ENCODE data around the gene AAK1. TPM values are rescaled to one million over a fixed set of nuclear protein-coding genes. Genes with fewer than 3 reads are reported as not detected.
"Not testable (repeated sequence)": the region's sequence is repeated elsewhere in the genome, so short reads cannot be mapped to it uniquely, and the experiment has no call there.

AAK1 gene
- total RNA-seq, 1 experiment from 2014 or later, result 35.6 TPM

- H3K9me3 Mint-ChIP-seq, result peaks cover 11% of the 10 kb centered on the region
- TF ChIP-seq MAX (CRISPR knock-in tag; IDR thresholded peaks at IDR 0.05) (no peak), AFF4 (CRISPR knock-in tag; IDR thresholded peaks at IDR 0.05; ENCODE audit: borderline replicate concordance) (no peak), NR2C2 (CRISPR knock-in tag; IDR thresholded peaks at IDR 0.05) (no peak), PRRX2 (CRISPR knock-in tag; IDR thresholded peaks at IDR 0.05) (no peak), SMAD4 (CRISPR knock-in tag; IDR thresholded peaks at IDR 0.05) (no peak), ZNF232 (CRISPR knock-in tag; IDR thresholded peaks at IDR 0.05) (no peak), ZNF263 (CRISPR knock-in tag; IDR thresholded peaks at IDR 0.05; ENCODE audit: low read depth) (no peak), ZNF317 (CRISPR knock-in tag; IDR thresholded peaks at IDR 0.05; ENCODE audit: borderline replicate concordance, low read depth) (no peak)
- TF ChIP-seq, protein P1, sequence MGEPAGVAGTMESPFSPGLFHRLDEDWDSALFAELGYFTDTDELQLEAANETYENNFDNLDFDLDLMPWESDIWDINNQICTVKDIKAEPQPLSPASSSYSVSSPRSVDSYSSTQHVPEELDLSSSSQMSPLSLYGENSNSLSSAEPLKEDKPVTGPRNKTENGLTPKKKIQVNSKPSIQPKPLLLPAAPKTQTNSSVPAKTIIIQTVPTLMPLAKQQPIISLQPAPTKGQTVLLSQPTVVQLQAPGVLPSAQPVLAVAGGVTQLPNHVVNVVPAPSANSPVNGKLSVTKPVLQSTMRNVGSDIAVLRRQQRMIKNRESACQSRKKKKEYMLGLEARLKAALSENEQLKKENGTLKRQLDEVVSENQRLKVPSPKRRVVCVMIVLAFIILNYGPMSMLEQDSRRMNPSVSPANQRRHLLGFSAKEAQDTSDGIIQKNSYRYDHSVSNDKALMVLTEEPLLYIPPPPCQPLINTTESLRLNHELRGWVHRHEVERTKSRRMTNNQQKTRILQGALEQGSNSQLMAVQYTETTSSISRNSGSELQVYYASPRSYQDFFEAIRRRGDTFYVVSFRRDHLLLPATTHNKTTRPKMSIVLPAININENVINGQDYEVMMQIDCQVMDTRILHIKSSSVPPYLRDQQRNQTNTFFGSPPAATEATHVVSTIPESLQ (CRISPR knock-in tag; IDR thresholded peaks at IDR 0.05), result no peak
- TF ChIP-seq, protein P2, sequence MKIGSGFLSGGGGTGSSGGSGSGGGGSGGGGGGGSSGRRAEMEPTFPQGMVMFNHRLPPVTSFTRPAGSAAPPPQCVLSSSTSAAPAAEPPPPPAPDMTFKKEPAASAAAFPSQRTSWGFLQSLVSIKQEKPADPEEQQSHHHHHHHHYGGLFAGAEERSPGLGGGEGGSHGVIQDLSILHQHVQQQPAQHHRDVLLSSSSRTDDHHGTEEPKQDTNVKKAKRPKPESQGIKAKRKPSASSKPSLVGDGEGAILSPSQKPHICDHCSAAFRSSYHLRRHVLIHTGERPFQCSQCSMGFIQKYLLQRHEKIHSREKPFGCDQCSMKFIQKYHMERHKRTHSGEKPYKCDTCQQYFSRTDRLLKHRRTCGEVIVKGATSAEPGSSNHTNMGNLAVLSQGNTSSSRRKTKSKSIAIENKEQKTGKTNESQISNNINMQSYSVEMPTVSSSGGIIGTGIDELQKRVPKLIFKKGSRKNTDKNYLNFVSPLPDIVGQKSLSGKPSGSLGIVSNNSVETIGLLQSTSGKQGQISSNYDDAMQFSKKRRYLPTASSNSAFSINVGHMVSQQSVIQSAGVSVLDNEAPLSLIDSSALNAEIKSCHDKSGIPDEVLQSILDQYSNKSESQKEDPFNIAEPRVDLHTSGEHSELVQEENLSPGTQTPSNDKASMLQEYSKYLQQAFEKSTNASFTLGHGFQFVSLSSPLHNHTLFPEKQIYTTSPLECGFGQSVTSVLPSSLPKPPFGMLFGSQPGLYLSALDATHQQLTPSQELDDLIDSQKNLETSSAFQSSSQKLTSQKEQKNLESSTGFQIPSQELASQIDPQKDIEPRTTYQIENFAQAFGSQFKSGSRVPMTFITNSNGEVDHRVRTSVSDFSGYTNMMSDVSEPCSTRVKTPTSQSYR (CRISPR knock-in tag; IDR thresholded peaks at IDR 0.05), result no peak
- no peak for DNase-seq (ENCODE audit: low spot score)
- CTCF ChIA-PET, result no interaction called here
- ATAC-seq, result no peak
- H3K27me3 Mint-ChIP-seq (ENCODE audit: low read depth), result no peaks in the 10 kb centered on the region
- peaks cover 3% of the 10 kb centered on the region for H3K4me1 Mint-ChIP-seq
- no peak overlapping the region for H3K4me3 Mint-ChIP-seq
- peaks cover 8% of the 10 kb centered on the region for H3K36me3 Mint-ChIP-seq
- H3K27ac Mint-ChIP-seq, result no peak overlapping the region
- POLR2A ChIA-PET, result no interaction called here
Observed at GRCh38 chr2:69612200-69612599, 31.3 kb downstream of the AAK1 start.

GRCh38 chr2:69608109-69608508 is 35.4 kb downstream of the AAK1 start:
- CTCF ChIA-PET, result no interaction called here
- no peak overlapping the region for H3K4me3 Mint-ChIP-seq

DNA sequence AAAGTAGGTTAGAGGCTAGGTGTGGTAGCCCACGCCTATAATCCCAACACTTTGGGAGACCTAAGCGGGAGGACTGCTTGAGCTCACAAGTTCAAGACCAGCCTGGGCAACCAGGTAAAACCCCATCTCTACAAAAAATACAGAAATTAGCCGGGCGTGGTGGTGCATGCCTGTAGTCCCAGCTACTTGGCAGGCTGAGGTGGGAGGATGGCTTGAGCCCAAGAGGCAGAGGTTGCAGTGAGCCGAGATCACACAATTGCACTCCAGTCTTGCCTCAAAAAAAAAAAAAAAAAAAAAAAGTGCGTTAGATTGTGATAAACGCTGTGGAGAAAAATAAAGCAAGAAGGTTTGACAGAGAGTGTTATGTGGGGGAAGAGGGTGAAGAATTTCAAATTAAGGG is 36.8 kb downstream of the AAK1 start:
- H3K9me3 Mint-ChIP-seq, result peaks cover 28% of the 10 kb centered on the region
- DNase-seq (ENCODE audit: low spot score); ATAC-seq; CTCF ChIA-PET; H3K4me1 Mint-ChIP-seq; H3K27me3 Mint-ChIP-seq (ENCODE audit: low read depth); H3K4me3 Mint-ChIP-seq; POLR2A ChIA-PET; H3K27ac Mint-ChIP-seq: not testable (repeated sequence)
- peaks cover 21% of the 10 kb centered on the region for H3K36me3 Mint-ChIP-seq

More at GRCh38 chr2:69608109-69608508, 35.4 kb downstream of the AAK1 start:
- Mint-ChIP-seq H3K36me3 (peaks cover 21% of the 10 kb centered on the region), H3K27me3 (ENCODE audit: low read depth) (no peaks in the 10 kb centered on the region), H3K4me1 (peaks cover 6% of the 10 kb centered on the region), H3K27ac (no peak overlapping the region), H3K9me3 (peaks cover 28% of the 10 kb centered on the region)
- no peak for TF ChIP-seq ZNF512 (CRISPR knock-in tag; IDR thresholded peaks at IDR 0.05; ENCODE audit: borderline replicate concordance)
- no peak for TF ChIP-seq ZBTB21 (CRISPR knock-in tag; IDR thresholded peaks at IDR 0.05; ENCODE audit: borderline replicate concordance)
- TF ChIP-seq, protein P3, sequence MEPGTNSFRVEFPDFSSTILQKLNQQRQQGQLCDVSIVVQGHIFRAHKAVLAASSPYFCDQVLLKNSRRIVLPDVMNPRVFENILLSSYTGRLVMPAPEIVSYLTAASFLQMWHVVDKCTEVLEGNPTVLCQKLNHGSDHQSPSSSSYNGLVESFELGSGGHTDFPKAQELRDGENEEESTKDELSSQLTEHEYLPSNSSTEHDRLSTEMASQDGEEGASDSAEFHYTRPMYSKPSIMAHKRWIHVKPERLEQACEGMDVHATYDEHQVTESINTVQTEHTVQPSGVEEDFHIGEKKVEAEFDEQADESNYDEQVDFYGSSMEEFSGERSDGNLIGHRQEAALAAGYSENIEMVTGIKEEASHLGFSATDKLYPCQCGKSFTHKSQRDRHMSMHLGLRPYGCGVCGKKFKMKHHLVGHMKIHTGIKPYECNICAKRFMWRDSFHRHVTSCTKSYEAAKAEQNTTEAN (CRISPR knock-in tag; IDR thresholded peaks at IDR 0.05), result no peak
- TF ChIP-seq, protein P4, sequence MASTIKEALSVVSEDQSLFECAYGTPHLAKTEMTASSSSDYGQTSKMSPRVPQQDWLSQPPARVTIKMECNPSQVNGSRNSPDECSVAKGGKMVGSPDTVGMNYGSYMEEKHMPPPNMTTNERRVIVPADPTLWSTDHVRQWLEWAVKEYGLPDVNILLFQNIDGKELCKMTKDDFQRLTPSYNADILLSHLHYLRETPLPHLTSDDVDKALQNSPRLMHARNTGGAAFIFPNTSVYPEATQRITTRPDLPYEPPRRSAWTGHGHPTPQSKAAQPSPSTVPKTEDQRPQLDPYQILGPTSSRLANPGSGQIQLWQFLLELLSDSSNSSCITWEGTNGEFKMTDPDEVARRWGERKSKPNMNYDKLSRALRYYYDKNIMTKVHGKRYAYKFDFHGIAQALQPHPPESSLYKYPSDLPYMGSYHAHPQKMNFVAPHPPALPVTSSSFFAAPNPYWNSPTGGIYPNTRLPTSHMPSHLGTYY (CRISPR knock-in tag; IDR thresholded peaks at IDR 0.05), result no peak
- ATAC-seq (no peak), DNase-seq (ENCODE audit: low spot score) (no peak)
- POLR2A ChIA-PET, result no interaction called here
